ENCODE results near the gene CCDC81. TPM values are rescaled to one million over a fixed set of nuclear protein-coding genes. Genes with fewer than 3 reads are reported as not detected.
"Not testable (repeated sequence)": the region's sequence is repeated elsewhere in the genome, so short reads cannot be mapped to it uniquely, and the experiment has no call there.

The CCDC81 gene
- total RNA-seq, 1 experiment from 2014 or later: 0.11 TPM

DNA sequence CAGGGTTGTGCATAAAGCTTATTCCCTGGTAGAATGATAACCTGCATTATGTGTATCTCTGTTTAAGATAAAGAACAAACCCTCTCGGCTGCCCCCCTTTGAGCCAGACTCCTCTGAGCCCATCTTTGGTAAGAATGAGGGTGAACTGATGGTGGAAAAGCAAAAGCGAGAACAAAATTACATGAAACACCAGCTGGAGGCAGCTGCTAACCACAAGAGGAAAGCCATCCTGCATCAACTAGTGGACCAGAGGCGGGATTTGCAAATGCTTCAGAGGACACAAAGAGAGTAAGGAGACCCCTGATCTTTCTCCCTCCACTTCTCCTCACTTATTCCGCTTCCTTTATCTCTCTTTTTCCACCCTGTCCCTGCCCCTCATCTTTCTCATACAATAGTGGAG is 40.3 kb downstream of the CCDC81 start:
- H3K9me3 ChIP-seq (ENCODE audit: low read length): no peaks in the 10 kb centered on the region
- H3K9me2 ChIP-seq (replicated peaks; ENCODE audit: low read length): no peaks in the 10 kb centered on the region
- TF ChIP-seq EZH2phosphoT487 (IDR thresholded peaks at IDR 0.05; ENCODE audit: borderline replicate concordance, low read length) (no peak), EZH2 (IDR thresholded peaks at IDR 0.05; ENCODE audit: low read length, unreplicated experiment) (no peak)
- TF ChIP-seq, protein P1, sequence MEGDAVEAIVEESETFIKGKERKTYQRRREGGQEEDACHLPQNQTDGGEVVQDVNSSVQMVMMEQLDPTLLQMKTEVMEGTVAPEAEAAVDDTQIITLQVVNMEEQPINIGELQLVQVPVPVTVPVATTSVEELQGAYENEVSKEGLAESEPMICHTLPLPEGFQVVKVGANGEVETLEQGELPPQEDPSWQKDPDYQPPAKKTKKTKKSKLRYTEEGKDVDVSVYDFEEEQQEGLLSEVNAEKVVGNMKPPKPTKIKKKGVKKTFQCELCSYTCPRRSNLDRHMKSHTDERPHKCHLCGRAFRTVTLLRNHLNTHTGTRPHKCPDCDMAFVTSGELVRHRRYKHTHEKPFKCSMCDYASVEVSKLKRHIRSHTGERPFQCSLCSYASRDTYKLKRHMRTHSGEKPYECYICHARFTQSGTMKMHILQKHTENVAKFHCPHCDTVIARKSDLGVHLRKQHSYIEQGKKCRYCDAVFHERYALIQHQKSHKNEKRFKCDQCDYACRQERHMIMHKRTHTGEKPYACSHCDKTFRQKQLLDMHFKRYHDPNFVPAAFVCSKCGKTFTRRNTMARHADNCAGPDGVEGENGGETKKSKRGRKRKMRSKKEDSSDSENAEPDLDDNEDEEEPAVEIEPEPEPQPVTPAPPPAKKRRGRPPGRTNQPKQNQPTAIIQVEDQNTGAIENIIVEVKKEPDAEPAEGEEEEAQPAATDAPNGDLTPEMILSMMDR (conservative IDR thresholded peaks at IDR 0.05; ENCODE audit: low read depth, low read length): no peak
- H3K4me1 ChIP-seq (ENCODE audit: insufficient read depth, low read length): no peaks in the 10 kb centered on the region
- no peaks in the 10 kb centered on the region for H3K79me2 ChIP-seq (ENCODE audit: low read length)
- no TSS peak for BruUV-seq (replicated peaks)
- H3K36me3 ChIP-seq (ENCODE audit: low read depth, low read length): no peaks in the 10 kb centered on the region
- no peaks in the 10 kb centered on the region for H3K27me3 ChIP-seq (ENCODE audit: low read length)
- intact Hi-C loops (cut with micrococcal nuclease): no loop called here
- H2AFZ ChIP-seq (ENCODE audit: low read length): no peak overlapping the region
- no peaks in the 10 kb centered on the region for H3F3A ChIP-seq (ENCODE audit: low read length, unreplicated experiment)
- no peak for DNase-seq
- CTCF ChIA-PET: interaction anchor here (0.5 kb wide), 1 partner anchor 350 kb away, joined by 5 read pairs; no protein-coding TSS in a partner anchor
- POLR2A ChIA-PET (ENCODE audit: unreplicated experiment): no interaction called here
- ATAC-seq: no peak
- H4K20me1 ChIP-seq (ENCODE audit: low read length): no peaks in the 10 kb centered on the region
- H3K9ac ChIP-seq (ENCODE audit: low read length): no peak overlapping the region
- H3K4me3 ChIP-seq (ENCODE audit: low read length): no peak overlapping the region
- H3K4me2 ChIP-seq (ENCODE audit: low read length): no peak overlapping the region
- H3K27ac ChIP-seq (ENCODE audit: low read length): no peak overlapping the region

DNA sequence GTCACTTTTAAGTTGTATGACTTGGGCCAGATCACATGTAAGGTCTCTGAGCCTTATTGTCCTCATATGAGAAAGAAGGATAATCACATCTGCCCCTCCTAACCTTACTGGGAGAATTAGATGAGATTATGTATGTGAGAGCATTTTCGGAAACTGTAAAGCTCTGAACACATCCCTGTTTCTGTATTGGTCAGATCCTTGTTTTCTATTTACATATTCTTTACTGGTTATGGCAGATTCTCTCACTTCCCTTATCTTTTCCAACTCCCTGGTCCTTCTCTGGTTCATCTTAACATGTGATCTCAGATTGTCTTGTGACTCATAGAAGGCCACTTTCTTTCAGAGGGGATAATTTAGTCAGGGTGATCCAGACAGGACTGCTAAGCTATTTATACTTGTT is 41.8 kb downstream of the CCDC81 start:
- POLR2A ChIA-PET (ENCODE audit: unreplicated experiment): no interaction called here

DNA sequence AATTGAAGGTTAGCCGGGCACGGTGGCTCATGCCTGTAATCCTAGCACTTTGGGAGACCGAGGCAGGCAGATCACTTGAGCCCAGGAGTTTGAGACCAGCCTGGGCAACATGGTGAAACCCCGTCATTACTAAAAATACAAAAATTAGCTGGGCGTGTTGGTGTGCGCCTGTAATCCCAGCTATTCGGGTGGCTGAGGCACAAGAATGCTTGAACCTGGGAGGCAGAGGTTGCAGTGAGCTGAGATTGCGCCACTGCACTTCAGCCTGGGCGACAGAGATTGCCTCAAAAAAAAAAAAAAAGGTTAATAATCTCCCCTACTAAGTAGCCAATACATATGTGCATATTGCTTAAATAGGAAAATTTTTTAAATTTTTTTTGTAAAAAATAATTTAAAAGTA is 42.3 kb downstream of the CCDC81 start:
- H3K27ac ChIP-seq (ENCODE audit: low read length); H3K4me3 ChIP-seq (ENCODE audit: low read length); H4K20me1 ChIP-seq (ENCODE audit: low read length); H3K79me2 ChIP-seq (ENCODE audit: low read length); H3K4me1 ChIP-seq (ENCODE audit: insufficient read depth, low read length); H3K9me3 ChIP-seq (ENCODE audit: low read length); BruUV-seq (replicated peaks); H3K4me2 ChIP-seq (ENCODE audit: low read length); intact Hi-C loops (cut with micrococcal nuclease); H3K27me3 ChIP-seq (ENCODE audit: low read length); H3K9me2 ChIP-seq (replicated peaks; ENCODE audit: low read length); CTCF ChIA-PET; POLR2A ChIA-PET (ENCODE audit: unreplicated experiment); DNase-seq; H3K36me3 ChIP-seq (ENCODE audit: low read depth, low read length); ATAC-seq; H3F3A ChIP-seq (ENCODE audit: low read length, unreplicated experiment); H3K9ac ChIP-seq (ENCODE audit: low read length); H2AFZ ChIP-seq (ENCODE audit: low read length): not testable (repeated sequence)

More for the DNA sequence above, 41.8 kb downstream of the CCDC81 start:
- Histone ChIP-seq H3K36me3 (ENCODE audit: low read depth, low read length) (no peaks in the 10 kb centered on the region), H3K4me1 (ENCODE audit: insufficient read depth, low read length) (no peaks in the 10 kb centered on the region), H3K4me3 (ENCODE audit: low read length) (no peak overlapping the region), H3K27me3 (ENCODE audit: low read length) (no peaks in the 10 kb centered on the region), H3K27ac (ENCODE audit: low read length) (no peak overlapping the region), H4K20me1 (ENCODE audit: low read length) (no peaks in the 10 kb centered on the region), H3K9ac (ENCODE audit: low read length) (no peak overlapping the region), H3K9me2 (replicated peaks; ENCODE audit: low read length) (no peaks in the 10 kb centered on the region), H3F3A (ENCODE audit: low read length, unreplicated experiment) (no peaks in the 10 kb centered on the region), H3K4me2 (ENCODE audit: low read length) (no peak overlapping the region), H2AFZ (ENCODE audit: low read length) (no peak overlapping the region), H3K9me3 (ENCODE audit: low read length) (no peaks in the 10 kb centered on the region), H3K79me2 (ENCODE audit: low read length) (no peaks in the 10 kb centered on the region)
- DNase-seq: no peak
- intact Hi-C loops (cut with micrococcal nuclease): no loop called here
- no peak for ATAC-seq
- BruUV-seq (replicated peaks): no TSS peak
- CTCF ChIA-PET: no interaction called here
- TF ChIP-seq EZH2phosphoT487 (IDR thresholded peaks at IDR 0.05; ENCODE audit: borderline replicate concordance, low read length) (no peak), EZH2 (IDR thresholded peaks at IDR 0.05; ENCODE audit: low read length, unreplicated experiment) (no peak)
- TF ChIP-seq, protein P1 (conservative IDR thresholded peaks at IDR 0.05; ENCODE audit: low read depth, low read length): no peak
